Daoy (cell line): ENCODE measurements around the gene SLC35E1. TPM values are rescaled to one million over a fixed set of nuclear protein-coding genes. Genes with fewer than 3 reads are reported as not detected.

Experiments used
- DNase-seq: peaks from one replicate; pipeline ENCODE4 v3.0.0-alpha.2; 2015; ENCODE audit warnings: low read depth
- total RNA-seq: library from RNA; depleted of rRNA; stranded (reverse); fragments of >200 nt; shearing (Covaris generic); gene quantifications from 2 replicates; pipeline ENCODE4 v1.2.3, GENCODE V29; 2014

Gene SLC35E1
- total RNA-seq, 1 experiment from 2014 or later = 25.4 TPM

- no peak for DNase-seq
These were observed 26.6 kb upstream of the SLC35E1 start for GRCh38 chr19:16598848-16599247.

- DNase-seq = no peak
These were observed 24.2 kb upstream of the SLC35E1 start for GRCh38 chr19:16596399-16596798.

GRCh38 chr19:16595097-16595496, 22.9 kb upstream of the SLC35E1 start:
- no peak for DNase-seq

GRCh38 chr19:16594681-16595091, 22.5 kb upstream of the SLC35E1 start:
- no peak for DNase-seq

GRCh38 chr19:16594131-16594586, 21.9 kb upstream of the SLC35E1 start:
- no peak for DNase-seq

- no peak for DNase-seq
These were observed 21.0 kb upstream of the SLC35E1 start for GRCh38 chr19:16593181-16593580.

GRCh38 chr19:16591803-16592556, 19.8 kb upstream of the SLC35E1 start:
- peak; percentile 41 for DNase-seq

GRCh38 chr19:16590876-16591802, 18.9 kb upstream of the SLC35E1 start:
- DNase-seq = no peak

GRCh38 chr19:16589917-16590316, 17.7 kb upstream of the SLC35E1 start:
- DNase-seq = no peak

GRCh38 chr19:16588824-16589577, 16.8 kb upstream of the SLC35E1 start:
- DNase-seq = no peak

- no peak for DNase-seq
These were observed 15.9 kb upstream of the SLC35E1 start for GRCh38 chr19:16587833-16588823.

GRCh38 chr19:16586991-16587832, 15.0 kb upstream of the SLC35E1 start:
- DNase-seq = peak; percentile 35

GRCh38 chr19:16586477-16586871, 14.3 kb upstream of the SLC35E1 start:
- no peak for DNase-seq

GRCh38 chr19:16585808-16586476, 13.7 kb upstream of the SLC35E1 start:
- DNase-seq = peak; percentile 39

GRCh38 chr19:16585094-16585801, 13.0 kb upstream of the SLC35E1 start:
- DNase-seq = no peak

GRCh38 chr19:16584248-16585093, 12.3 kb upstream of the SLC35E1 start:
- peak; percentile 93 for DNase-seq

GRCh38 chr19:16582486-16583261, 10.5 kb upstream of the SLC35E1 start:
- DNase-seq = no peak
